ENCODE measurements around the gene TMEM179. TPM values are rescaled to one million over a fixed set of nuclear protein-coding genes. Genes with fewer than 3 reads are reported as not detected.

TMEM179 gene
- total RNA-seq, 4 donors from 2014 or later: 2.3 TPM; not detected in 3

DNA sequence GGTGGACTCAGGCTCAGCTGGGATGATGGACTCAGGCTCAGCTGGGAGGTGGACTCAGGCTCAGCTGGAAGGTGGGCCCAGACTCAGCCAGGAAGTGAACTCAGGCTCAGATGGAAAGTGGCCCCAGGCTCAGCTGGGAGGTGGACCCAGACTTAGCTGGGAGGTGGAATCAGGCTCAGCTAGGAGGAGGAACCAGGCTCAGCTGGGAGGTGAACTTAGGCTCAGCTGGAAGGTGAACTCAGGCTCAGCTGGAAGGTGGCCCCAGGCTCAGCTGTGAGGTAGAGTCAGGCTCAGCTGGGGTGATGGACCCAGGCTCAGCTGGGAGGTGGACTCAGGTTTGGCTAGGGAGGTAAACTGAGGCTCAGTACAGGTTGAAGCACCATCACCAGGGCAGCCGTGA is 46.8 kb downstream of the TMEM179 start:
- no peak overlapping the region for H3K27ac ChIP-seq
- H3K4me3 ChIP-seq: no peak overlapping the region
- no peak for DNase-seq
- no peaks in the 10 kb centered on the region for H3K36me3 ChIP-seq
- H3K4me1 ChIP-seq: no peaks in the 10 kb centered on the region
- TF ChIP-seq, protein P1, sequence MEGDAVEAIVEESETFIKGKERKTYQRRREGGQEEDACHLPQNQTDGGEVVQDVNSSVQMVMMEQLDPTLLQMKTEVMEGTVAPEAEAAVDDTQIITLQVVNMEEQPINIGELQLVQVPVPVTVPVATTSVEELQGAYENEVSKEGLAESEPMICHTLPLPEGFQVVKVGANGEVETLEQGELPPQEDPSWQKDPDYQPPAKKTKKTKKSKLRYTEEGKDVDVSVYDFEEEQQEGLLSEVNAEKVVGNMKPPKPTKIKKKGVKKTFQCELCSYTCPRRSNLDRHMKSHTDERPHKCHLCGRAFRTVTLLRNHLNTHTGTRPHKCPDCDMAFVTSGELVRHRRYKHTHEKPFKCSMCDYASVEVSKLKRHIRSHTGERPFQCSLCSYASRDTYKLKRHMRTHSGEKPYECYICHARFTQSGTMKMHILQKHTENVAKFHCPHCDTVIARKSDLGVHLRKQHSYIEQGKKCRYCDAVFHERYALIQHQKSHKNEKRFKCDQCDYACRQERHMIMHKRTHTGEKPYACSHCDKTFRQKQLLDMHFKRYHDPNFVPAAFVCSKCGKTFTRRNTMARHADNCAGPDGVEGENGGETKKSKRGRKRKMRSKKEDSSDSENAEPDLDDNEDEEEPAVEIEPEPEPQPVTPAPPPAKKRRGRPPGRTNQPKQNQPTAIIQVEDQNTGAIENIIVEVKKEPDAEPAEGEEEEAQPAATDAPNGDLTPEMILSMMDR (IDR thresholded peaks at IDR 0.05): no peak
- TF ChIP-seq POLR2A (IDR thresholded peaks at IDR 0.05): no peak
- H3K27me3 ChIP-seq: no peaks in the 10 kb centered on the region
- H3K9me3 ChIP-seq: no peaks in the 10 kb centered on the region
- intact Hi-C loops (cut with DNase I; ENCODE audit: low total_unique reads): no loop called here

DNA sequence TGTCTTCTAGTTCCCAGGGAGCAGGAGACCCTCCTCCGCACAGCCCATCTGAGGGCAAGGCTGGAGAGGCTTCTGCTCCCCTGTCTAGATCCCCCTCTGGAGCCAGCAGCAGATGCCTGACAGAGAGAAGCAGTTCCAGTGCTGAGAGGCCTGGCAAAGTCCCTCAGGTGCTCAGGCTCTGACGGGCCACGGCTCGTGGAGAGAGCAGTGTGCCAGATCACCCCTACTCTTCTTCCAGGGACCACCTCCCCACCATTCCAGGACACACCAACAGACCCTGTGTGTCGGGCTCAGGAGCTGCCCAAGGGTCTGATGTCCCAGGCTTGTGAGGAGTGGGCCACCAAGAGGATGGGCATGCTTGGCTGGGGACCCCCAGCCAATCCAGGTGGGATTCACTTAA is 47.5 kb downstream of the TMEM179 start:
- Histone ChIP-seq H3K4me3 (no peak overlapping the region), H3K4me1 (no peaks in the 10 kb centered on the region), H3K36me3 (no peaks in the 10 kb centered on the region), H3K9me3 (no peaks in the 10 kb centered on the region), H3K27ac (no peak overlapping the region), H3K27me3 (no peaks in the 10 kb centered on the region)
- no peak for DNase-seq
- TF ChIP-seq, protein P1 (IDR thresholded peaks at IDR 0.05): no peak
- no peak for TF ChIP-seq POLR2A (IDR thresholded peaks at IDR 0.05)
- intact Hi-C loops (cut with DNase I; ENCODE audit: low total_unique reads): no loop called here

DNA sequence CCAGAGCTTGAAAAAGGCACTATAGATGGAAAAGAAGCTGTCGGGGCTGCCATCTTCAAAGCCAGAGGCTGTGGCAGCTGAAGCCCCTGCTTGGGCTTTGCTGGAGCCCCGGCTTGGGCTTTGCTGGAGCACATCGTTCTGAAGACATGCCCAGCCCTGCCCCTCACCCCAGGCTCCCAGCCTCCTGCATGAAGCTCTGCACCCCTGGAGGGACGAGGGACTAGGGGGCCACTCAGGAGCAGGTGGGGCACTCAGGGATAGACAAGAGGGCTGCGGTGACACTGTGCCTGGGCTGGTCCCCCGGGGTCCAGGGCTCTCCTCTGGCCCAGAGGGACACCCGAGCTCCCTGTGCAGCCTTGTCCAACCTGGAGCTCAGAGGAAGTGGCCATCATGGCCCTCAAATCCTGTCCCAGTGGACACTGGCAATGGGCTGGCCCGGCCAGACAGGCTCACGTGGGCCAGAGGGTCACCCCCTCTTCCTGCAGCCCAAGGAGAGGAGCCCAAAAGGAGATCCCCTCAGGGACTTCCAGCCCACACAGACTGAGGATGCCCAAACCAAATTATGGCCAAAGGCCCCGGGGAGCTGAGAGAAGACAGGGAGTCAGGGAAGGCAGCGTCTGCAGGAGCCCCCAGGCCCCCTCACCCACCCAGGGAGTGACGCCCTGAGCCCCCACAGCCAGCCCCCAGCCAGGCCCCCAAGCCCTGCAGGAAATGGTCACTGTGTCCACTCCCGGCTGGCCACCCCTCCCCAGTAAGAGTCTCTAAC is 48.1 kb downstream of the TMEM179 start:
- no peaks in the 10 kb centered on the region for H3K4me1 ChIP-seq
- TF ChIP-seq, protein P1 (IDR thresholded peaks at IDR 0.05): no peak
- no peak for TF ChIP-seq POLR2A (IDR thresholded peaks at IDR 0.05)
- DNase-seq: no peak
- no peaks in the 10 kb centered on the region for H3K27me3 ChIP-seq
- no peak overlapping the region for H3K4me3 ChIP-seq
- H3K27ac ChIP-seq: no peak overlapping the region
- intact Hi-C loops (cut with DNase I; ENCODE audit: low total_unique reads): no loop called here
- H3K9me3 ChIP-seq: no peaks in the 10 kb centered on the region
- H3K36me3 ChIP-seq: no peaks in the 10 kb centered on the region

DNA sequence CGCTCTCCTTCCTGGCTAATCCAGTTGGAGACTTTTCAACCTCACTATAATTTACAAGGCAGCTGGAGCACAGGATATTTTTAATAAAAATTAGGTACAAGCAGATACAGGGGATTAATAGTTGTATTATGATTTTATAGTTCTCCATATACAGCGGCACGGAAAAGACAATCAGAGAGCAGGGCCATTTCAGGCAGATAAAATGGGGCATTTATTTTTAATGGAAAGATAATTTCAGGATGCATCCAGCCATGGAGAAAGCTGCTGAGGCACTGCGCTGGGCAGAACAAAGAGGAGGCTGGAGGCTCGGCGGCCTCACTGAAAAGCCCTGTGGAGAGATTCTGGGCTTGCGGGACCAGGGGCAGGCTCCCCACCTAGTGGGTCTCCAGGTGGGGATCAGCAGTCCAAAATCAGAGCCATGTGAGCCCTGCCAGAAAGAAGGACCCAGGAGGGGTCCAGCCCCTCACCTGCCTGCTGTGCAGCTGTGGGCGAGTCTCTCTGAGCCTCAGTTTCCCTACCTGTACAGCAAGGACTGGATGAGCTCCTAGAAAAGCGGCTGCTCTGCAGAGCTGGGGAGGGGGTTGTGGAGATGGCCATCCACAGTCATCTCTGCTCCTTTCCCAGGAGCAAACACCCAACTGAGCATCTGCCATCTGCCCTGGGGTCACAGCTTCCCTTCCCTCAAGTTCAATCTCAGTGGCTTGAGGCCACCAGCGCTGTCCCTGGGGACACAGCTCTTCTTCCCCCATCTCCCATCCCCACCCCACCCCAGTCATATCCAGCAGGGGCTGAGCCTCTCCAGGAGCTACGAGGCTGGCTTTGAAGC is 48.9 kb downstream of the TMEM179 start:
- no peak for DNase-seq
- no peak overlapping the region for H3K4me3 ChIP-seq
- no peaks in the 10 kb centered on the region for H3K27me3 ChIP-seq
- H3K36me3 ChIP-seq: no peaks in the 10 kb centered on the region
- H3K4me1 ChIP-seq: no peaks in the 10 kb centered on the region
- no peaks in the 10 kb centered on the region for H3K9me3 ChIP-seq
- no peak overlapping the region for H3K27ac ChIP-seq
- TF ChIP-seq, protein P1 (IDR thresholded peaks at IDR 0.05): no peak
- TF ChIP-seq POLR2A (IDR thresholded peaks at IDR 0.05): no peak
- intact Hi-C loops (cut with DNase I; ENCODE audit: low total_unique reads): no loop called here

Measured in uterus (tissue), 4 donors.